ENCODE results near the gene EOLA2.
A peak's percentile ranks its signal among the peaks of the same experiment; 100 is the strongest.
"Not testable (repeated sequence)": the region's sequence is repeated elsewhere in the genome, so short reads cannot be mapped to it uniquely, and the experiment has no call there.

EOLA2 gene

DNA sequence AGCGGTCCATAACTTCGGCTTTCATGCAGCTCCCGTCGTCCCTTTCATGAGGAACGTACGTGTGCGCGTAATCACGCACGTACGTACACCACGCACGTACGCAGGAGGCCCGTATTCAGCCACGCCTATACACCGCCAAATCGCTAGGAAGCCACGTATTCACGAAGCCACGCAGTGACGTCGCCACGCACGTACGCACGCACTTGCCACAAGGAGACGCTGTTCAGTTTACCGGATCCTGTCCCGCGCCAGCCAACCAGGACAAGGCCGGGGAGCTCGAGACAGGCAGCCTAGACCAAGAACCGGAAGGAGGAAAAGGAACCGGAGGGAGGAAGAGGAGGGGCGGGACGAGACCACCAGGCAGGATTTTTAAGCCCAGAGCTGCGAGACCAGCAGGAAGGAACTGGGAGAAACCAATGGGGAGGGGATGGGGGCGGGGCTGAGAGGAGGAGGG is at the start of gene EOLA2:
Gene EOLA2, minus strand, starts transcription at position 65 of the 454 bp plus-strand sequence. CDS start 4,617 bp downstream, outside the sequence.
- DNase-seq: peak; percentile 93

DNA sequence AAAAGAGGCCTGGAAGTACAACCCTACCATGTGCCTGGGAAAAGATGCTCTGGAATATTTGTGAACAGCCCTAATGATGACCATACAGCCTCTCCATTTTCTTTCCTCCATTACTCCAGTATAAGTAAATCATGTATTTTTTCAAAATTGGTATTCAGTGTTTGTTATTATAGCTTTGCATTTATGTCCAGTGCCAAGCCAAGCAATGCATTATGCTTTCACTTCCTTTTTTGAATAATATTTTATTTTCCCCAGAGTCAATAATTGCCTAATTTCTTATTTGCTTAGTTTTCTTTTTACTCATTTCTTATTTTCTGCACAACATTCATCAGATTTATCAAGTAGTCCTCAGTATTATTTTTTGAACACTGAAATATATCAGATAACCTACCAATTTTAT is 49.3 kb upstream of the EOLA2 start:
- no peak for DNase-seq

DNA sequence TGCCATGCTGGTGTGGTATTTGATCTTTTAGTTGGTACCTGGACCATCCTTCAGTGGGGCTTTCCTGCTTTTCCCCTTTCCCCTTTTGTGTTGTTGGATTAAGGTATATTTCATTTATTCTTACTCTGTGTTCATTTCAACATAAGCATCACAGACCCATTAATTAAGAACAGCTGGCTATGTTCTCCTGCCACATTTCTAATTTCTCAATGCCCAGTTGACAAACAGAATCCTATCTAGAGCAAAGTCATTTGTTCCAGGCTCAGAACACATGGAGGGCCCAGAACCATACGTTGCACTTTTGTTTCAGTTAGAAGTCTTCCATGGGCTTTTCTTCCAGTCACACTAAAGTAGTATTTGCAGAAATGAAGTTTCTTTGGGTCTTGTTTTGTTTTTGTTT is 46.1 kb upstream of the EOLA2 start:
- no peak for DNase-seq

DNA sequence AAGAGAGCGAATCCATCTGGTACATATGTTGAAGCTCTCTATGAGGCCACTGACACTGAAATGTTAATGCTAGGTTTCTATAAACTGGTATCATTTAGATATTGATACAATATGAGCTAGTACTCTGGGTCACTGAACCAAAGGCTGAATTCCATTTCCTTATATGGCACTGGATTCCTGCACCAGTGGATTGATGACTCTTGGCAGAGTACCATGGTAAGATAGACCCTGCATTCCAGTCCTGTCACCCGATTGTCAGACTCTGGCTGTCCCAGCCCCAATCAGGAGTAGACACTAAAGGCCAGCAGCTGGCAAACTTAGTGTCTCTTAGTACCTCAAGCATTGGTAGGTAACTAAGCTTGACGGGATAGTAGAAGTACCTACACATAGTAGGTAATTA is 44.0 kb upstream of the EOLA2 start:
- no peak for DNase-seq

DNA sequence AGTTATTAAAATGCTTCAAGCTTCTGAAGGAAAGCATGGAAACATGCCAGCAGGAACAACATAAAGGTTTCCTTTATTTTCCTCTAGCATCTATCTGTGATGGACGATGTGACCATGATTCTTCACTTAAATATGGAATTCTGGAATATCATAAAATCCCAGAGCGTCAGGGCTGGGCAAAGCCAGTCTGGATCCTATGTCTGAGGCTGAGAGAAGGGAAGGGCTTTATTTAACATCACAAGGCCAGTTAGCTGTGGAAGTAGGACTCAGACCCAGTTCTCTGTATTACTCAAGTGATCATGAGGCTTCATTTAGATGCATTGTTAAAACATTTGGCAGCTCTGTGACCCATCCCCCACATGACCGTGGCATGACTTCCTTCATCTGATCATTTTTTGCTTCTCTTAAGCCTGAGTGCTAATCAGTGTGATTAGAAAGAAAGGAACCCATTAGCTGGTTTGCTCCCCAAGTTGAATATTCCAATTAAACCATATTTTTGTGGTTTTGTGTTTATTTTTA is 40.9 kb upstream of the EOLA2 start:
- no peak for DNase-seq

DNA sequence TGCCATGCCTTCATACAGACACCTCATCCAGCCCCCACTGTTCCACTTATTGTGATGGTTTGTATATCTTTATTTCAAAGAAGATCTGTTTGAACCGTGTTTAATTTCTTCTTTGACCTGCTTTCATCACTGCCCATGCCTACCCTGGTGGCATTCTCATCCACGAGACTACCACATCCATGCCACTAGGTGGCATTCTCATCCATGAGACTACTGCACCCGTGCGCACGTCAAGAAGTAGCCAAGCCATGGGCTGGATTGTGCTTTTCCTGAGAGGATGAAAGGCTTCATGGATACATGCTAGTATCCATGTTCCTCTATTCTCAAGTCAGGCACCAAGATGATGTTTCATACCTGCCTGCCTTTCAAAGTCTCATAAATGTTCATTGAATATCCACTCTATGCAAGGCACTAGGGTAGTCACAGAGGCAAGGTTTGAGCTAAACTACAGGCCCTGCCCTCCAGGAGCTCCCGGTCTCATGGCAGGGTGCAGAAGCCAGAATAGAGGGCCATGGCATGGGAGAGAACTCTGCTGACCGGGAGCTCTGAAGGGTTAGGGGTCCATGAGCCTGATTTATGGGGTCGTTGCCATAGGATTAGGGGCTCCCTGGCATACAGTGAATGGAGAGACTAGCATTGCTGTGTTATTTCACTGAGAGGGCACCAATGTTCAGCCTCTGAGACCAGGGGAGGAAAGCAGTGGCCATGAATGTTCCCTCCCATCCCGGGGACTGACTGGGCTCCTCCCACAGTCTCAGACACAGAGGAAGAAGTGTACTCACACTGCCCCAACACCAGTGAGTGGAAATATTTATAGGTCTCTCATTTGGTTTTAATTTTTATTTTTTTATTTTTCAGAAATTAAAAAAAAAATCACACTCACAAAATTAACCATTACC is 24.8 kb upstream of the EOLA2 start:
- DNase-seq: peak; percentile 17

DNA sequence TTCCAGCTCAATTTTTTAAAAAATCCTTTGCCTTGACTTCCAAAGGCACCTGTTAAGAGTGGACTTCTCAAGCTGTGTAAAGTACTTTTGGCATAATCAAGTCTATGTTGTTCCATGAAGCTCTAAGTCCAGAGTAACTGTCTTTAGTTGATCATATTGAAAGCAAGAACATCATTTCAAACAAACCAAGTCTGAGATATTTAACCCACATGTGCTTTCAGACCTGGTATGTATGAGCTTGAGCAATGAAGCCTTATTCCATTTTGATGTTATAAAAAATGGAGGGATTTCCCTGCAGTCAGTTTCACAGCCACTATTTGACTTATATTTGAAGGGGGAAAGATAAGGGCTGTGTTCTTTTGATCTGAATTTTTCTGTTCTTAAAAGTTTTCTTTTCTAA is 23.7 kb upstream of the EOLA2 start:
- DNase-seq: no peak

DNA sequence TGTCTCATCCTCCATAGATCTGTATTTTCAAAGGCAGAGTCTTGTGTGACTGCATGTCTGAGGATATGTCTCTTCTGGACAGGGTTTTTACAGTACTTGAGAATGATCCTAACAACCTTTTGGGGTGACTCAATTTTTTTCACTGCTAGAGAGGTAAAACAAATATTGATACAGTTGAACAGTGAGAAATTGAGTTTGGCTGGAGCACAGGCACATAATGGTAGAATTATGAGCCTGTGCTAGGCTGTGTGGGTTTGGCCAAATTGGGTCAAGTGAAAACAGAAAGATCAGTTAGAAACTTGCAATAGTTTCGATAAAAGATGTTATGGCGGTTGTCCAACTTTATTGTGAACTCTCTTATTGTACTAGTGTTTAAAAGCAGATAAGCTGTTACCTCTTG is 23.3 kb upstream of the EOLA2 start:
- DNase-seq: no peak

DNA sequence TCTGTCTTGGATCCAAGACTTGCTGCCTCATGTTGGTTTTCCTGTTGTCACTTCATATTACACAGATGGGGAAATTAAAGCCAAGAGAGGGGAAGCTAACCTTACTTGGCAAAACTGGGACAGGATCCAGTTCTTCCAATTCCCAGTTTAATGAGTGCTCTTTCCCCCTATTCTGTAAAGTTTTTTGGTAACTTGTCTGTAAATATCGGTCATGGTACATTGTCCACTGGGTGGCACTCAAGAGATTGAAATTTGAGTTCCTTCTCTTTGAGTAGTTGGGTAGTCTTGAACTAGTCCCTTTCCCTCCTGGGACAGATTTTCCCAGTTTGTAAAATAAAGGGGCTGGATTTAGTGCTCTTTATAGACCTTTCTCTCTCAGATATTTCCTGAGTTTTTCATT is 12.4 kb upstream of the EOLA2 start:
- DNase-seq: peak; percentile 12

DNA sequence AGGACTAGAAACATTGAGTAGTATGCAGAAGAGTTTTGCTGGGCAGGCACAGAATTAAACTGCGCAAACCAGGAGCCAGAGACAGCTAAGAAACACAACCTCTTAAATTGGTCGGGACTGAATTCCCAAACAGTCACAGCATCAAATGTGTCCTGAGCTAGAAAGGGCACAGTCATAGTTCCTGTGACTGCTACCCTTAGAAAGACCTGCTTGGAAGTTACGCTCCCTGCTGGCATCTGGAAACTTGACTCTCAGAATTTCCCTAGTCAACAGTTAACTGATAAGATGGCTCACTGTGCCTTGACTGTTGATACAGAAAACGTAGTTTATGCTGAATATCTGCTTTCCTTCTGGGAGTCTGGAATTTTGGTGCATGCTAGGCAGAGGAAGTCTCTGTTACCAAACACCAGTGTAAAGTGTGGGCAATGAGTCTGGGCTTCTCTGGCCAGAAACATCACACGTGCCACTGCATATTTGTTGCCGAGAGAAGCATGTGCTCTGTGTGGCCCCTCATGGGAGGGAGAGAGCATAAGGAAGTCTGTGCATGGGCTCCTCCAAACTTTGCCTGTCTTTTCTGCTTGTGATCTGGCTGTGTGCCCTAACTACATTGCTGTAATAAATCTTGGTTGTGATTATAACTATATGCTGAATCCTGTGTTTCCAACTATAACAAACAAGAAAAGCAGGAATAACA is 11.6 kb upstream of the EOLA2 start:
- no peak for DNase-seq

DNA sequence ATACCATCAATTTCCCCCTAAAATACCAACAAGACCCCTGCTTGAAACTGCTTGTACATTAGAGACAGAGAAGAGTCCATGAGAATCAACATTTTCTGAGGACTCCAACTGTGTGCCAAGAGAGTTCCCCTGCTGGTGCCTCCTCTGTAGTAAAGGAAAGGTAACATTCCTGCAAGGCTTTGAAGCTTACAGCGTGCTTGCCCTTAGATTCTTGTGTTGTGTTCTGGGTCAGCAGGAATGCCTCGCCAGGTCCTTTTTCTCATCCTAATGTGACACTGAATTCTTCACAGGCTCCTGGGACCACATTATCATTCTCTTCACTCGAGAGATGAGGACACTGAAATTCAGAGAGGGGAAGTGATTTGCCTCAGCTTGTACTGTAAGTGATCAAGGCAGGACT is 9.7 kb upstream of the EOLA2 start:
- no peak for DNase-seq

DNA sequence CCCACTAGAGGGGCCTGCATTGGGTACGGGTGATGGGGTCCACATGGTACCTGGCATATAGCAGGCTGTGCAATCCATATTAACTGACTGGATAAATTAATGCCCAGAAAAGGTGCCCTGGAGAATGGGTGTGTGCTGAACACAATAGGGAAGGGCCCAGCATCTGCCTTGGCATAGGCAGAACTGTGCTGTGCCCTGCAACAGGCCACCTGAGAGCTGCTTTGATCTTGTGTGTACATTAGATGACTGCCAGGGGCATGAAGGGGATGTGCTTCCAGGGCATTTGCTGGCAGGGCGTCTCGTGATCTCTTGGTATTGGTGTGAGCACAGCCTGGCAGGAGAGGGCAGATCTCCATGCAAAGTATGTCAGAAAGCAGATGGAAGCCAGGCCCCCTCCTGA is 8.6 kb upstream of the EOLA2 start:
- DNase-seq: not testable (repeated sequence)

DNA sequence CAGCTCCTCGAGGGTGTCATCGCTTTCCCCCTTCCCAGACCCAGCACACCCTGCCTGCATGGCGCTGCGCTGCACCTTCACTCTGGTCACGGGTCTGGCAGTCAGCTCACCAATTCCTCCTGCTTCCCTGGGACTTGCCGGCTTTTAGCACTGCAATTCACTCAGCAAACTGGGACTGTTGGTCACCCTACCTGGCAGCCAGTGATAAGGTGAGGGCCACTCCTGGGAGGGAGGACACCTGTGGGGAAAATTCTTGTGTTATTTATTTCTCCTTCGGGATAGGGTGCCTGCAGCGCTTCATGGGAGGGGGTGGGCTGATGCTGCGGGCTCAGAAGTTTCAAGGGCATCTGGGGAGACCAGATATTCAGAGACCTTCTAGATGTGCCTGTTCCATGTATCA is 7.5 kb upstream of the EOLA2 start:
- not testable (repeated sequence) for DNase-seq

DNA sequence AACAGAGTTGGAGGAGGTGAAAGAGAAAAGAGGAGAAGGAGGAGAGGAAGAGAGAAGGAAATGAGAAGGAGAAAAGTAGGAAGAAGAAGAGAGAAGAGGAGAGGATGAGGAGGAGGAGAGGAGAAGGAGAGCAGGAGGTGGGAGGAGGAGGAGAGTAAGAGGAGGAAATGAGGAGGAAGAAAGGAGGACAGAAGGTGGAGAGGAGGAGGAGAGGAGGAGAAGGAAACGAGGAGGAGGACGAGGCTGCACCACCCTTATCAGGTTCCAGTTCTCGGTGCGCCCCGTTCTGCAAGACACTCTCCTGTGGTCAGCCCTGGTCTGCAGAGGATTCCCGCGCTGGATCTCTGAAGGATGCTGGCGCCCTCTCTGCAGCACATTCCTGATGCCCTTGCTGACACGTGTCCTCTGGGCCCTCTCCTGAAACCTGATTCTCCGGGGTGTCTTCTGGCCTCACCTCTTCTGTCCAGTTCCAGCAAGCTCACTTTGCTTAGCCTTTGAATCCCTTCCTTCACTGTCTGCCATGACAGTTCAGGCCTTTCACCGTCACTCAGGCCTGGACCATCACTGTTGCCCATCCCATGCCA is 6.9 kb upstream of the EOLA2 start:
- DNase-seq: not testable (repeated sequence)

DNA sequence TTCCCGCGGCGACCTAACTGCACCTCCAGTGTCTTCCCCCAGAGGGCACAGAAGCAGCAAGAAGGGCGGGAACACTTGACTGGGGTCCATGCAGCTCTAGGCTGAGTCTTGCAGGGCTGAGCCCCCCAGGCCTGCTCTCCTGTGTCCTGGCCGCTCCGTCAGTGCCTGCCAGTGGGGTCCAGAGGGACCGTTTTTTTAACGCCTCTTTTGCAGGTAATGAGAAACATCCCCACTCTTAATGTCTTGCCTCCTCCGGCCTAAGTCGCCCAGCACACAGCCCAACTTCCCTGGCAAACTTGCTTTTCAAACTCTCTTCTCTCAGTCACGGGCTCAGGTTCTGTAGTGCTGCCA is 2.4 kb upstream of the EOLA2 start:
- DNase-seq: not testable (repeated sequence)

DNA sequence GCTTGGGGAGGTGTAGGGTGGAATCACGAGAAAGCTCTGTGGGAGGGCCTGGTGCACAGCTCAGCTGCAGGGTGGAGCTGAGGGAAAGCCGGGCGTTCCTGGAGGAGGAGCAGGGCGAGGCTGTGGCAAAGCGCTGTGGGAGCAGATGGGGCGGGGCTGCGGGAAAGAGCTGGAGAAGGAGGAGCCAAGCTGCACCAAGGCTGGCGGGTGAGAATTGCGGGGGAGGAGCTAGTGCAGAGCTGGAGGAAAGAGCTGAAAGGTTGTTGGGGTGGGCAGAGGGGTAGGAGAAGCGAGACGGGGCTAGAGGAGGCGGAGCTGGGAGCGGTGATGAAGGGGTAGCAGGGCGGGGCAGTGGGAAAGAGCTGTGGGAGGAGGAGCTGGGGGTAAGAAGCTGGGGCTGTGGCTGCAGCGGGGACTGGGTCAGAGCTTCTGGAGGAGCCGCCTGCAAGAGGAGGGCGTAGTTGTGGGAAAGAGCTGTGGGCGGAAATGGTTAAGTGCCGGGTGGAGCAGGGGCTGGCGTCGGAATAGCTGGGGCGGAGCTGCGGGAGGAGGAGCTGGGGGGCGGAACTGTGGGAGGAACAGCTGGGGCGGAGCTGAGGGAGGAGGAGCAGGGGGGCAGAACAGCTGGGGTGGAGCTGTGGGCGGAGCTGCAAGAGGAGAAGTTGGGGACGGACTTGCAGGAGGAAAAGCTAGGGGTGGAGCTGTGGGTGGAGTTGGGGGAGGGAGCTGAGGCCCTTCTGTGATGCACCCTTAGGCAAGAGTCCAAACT is 1.8 kb upstream of the EOLA2 start:
- DNase-seq: peak; percentile 96

DNA sequence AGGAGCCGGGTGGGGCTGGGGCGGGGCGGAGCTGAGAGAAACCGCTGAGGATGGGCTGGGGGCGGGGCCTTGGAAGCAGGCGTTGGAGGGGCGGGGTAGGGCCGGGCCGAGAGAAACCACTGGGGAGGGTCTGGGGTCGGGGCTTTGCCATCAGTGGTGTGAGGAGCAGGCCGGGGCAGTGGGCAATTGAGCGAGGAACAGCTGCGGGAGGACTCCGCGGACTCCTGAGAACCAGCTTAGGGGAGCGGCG is 1.3 kb upstream of the EOLA2 start:
- DNase-seq: no peak

DNA sequence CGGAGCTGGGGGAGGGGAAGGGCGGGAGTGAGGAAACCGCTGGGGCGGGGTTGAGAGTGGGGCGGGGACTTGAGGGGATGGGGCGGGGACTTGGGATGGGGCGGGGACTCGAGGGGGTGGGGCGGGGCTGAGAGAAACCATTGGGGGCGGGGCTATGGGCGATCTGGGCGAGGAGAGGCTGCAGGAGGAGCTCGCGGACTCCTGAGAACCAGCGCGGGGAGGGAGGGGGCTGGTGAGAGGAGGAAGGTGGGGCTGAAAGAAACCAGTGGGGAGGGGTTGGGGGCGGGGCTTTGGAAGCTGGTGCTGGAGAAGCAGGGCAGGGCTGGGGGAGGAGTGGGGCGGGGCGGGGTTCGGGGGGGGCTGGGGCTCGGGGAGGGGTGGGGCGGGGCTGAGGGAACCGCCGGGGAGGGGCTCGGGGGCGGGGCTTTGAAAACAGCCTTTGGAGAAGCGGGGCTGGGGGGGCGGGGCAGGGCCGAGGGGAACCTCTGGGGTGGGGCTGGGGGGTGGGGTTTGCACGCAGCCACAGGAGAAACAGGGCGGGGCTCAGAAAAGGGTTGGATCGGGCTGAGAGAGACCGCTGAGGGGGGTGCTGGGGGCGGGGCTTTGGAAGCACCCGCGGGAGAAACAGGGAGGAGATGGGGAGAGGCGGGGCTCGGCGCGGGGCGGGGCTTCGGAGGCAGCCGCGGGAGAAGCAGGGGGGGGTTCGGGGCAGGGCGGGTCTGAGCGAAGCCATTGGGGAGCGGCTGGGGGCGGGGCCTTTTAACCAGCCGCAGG is 777 bp upstream of the EOLA2 start:
- peak; percentile 93 for DNase-seq

DNA sequence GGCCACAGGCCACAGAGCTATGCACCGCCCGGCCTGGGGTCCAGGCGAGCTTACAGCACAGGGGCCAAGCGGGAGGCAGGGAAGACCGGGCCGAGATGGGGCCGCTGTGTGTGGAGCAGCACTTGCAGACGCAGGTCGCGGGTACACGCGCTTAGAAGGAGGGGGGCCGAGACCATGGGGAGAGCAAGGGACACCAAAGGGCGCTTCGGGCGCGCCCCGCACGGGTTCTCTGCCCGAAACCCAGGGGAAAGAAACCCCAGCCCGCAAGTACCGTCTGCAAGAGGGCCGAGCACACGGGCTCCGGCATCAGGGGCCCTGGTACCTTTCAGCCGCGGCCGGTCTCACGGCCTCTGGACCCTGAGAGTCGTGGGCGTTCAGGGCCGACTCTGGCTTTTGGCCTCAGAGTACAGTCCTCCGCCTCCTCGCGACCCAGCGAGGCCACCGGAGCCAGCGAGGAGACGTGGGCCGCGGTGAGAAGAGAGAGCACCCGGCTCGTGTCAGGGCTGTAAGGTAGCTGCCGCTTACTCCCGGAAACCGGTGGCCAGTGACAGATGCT is 342 bp downstream of the EOLA2 start:
- DNase-seq: peak; percentile 14

DNA sequence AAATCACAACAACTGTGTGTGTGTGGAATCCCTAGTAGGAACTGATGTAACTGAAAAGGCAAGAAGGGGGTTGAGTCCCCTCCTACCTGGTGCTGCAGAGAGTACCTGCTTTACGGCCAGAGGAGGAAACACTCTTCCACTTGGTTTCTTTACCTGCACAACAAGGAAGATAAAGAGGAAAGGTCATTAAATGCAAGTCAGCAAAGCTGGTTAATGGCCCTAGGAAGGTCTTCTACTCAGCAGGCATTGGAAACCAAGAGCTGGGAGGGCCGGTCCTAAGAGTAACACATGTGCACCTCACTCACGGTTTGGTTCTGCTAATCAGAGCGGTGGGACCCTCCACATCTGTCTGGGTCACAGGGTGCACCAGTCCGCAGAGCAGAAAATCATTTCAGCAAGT is 963 bp downstream of the EOLA2 start:
- DNase-seq: not testable (repeated sequence)

DNA sequence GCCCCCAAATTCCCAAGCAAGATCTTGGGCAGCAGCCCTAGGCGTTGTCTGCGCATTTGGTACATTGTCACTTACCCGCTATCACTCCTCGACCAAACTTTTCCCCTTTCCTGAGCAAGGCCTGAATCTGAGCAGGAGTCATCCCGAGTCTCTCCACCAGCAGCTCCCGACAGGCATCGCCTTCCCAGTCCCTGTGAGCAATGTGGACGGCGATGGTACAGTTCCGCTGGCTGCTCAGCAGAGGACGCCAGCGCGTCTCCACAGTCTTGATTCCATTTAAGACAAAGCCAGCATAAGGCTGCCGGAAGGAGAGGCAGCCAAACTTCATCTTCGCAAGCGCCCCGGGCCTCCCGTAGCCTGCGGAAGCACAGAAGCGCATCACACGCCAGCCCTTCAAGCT is 4.7 kb downstream of the EOLA2 start:
- DNase-seq: not testable (repeated sequence)

DNA sequence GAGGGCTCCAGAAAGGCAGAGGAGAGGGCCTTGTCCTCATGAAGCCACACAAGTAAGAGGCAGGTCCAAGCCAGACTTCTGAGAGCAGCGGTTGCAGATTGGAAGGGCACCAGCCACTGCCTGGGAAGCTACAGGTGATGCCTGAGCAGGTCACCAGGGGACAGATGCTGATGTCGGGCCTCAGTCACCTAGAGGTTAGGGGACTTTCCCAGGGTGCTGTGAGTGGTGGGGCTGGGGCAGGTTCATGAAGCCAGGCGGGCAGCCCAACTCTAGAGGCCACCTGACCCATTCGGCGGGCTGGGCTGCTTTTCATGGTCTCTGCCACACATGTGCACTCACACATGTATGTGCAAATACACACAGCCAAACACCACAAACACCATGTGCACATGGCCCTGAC is 5.3 kb downstream of the EOLA2 start:
- not testable (repeated sequence) for DNase-seq

All from CD4-positive, alpha-beta T cell treated with Interleukin-6 for 4 hours (primary cell).